Endodermal cell (in vitro differentiated cells): ENCODE data around the gene BICDL2. TPM values are rescaled to one million over a fixed set of nuclear protein-coding genes. Genes with fewer than 3 reads are reported as not detected.
A peak's percentile ranks its signal among the peaks of the same experiment; 100 is the strongest.

Experiments
- DNase-seq: peaks from one replicate; pipeline ENCODE4 v3.0.0-alpha.2; 2017
- H3K27ac ChIP-seq: 2 replicates; pipeline ENCODE4 v1.5.1; 2013; ENCODE audit warnings: mild to moderate bottlenecking, low read depth, low read length, moderate library complexity
- H3K27me3 ChIP-seq: 2 replicates; pipeline ENCODE4 v1.6.1; 2013; ENCODE audit warnings: mild to moderate bottlenecking, low read length, moderate library complexity; ENCODE audit not compliant: insufficient read depth, control insufficient read depth, poor library complexity, severe bottlenecking
- H3K36me3 ChIP-seq: 2 replicates; pipeline ENCODE4 v1.7.0; 2013; ENCODE audit warnings: mild to moderate bottlenecking, low read length, moderate library complexity; ENCODE audit not compliant: control insufficient read depth, insufficient read depth
- H3K4me1 ChIP-seq: one replicate; pipeline ENCODE4 v1.7.0; 2013; ENCODE audit warnings: low read length; ENCODE audit not compliant: control insufficient read depth, insufficient read depth
- H3K4me3 ChIP-seq: 2 replicates; pipeline ENCODE4 v1.5.1; 2013; ENCODE audit warnings: mild to moderate bottlenecking, low read length, moderate library complexity
- H3K9ac ChIP-seq: 2 replicates; pipeline ENCODE4 v1.6.1; 2013; ENCODE audit warnings: mild to moderate bottlenecking, low read length, moderate library complexity; ENCODE audit not compliant: poor library complexity, severe bottlenecking; ENCODE audit errors: extremely low read depth
- H3K9me3 ChIP-seq: 2 replicates; pipeline ENCODE4 v1.6.1; 2013; ENCODE audit warnings: mild to moderate bottlenecking, low read length, moderate library complexity; ENCODE audit not compliant: control insufficient read depth
- H3K27ac Mint-ChIP-seq: 2 replicates; pipeline ENCODE4 v1.8.0; 2020; ENCODE audit warnings: mixed read lengths
- H3K27me3 Mint-ChIP-seq: 2 replicates; pipeline ENCODE4 v1.8.0; 2021; ENCODE audit warnings: mild to moderate bottlenecking, mixed read lengths; ENCODE audit not compliant: insufficient read depth
- H3K36me3 Mint-ChIP-seq: 2 replicates; pipeline ENCODE4 v1.8.0; 2020; ENCODE audit warnings: low read depth, mixed read lengths
- H3K4me1 Mint-ChIP-seq: 2 replicates; pipeline ENCODE4 v1.8.0; 2020; ENCODE audit warnings: mixed read lengths
- H3K4me3 Mint-ChIP-seq: 2 replicates; pipeline ENCODE4 v1.8.0; 2020; ENCODE audit warnings: mild to moderate bottlenecking, moderate library complexity, mixed read lengths
- H3K9me3 Mint-ChIP-seq: 2 replicates; pipeline ENCODE4 v1.8.0; 2020; ENCODE audit warnings: mild to moderate bottlenecking, mixed read lengths
- WGBS, 2 experiments: methylation state at CpG; one replicate each; pipeline versions ENCODE4 v1.1.5 to v1.1.7; 2013; ENCODE audit warnings: missing lambda C conversion rate in 2 of 2, mixed read lengths in 1 of 2; ENCODE audit not compliant: insufficient coverage in 1 of 2, insufficient read length in 1 of 2; 5-methylcytosine and 5-hydroxymethylcytosine counted together
- long read RNA-seq, 4 experiments: library from polyadenylated mRNA in 2 of 4; library from RNA in 1 of 4; library from capped mRNA in 1 of 4; stranded (forward) in 3 of 4; unstranded in 1 of 4; transcript quantifications; one replicate each; pipeline ENCODE4 v2.0.0, GENCODE V29; 2020 to 2021; ENCODE audit warnings: inconsistent platforms in 1 of 4
- polyA plus RNA-seq, 2 experiments: library from polyadenylated mRNA; stranded (reverse); fragments of 50-300 nt; gene quantifications; one replicate each; pipeline ENCODE4 v1.2.3, GENCODE V29; 2013
- total RNA-seq, 2 donors: library from RNA; stranded (reverse); fragmentation: NEBNext Ultra II Directional in 1 of 2; extraction: Animal tissue kit (Norgen Biotek cat#: 25700) in 1 of 2; gene quantifications; 2 replicates in 1 of 2; 3 replicates in 1 of 2; pipeline ENCODE4 v1.2.1, GENCODE V29; 2021
- TF ChIP-seq, protein P1 (sequence below): fragments of 200-600 bp; sonication (generic); conservative IDR thresholded peaks from 2 replicates; pipeline ENCODE4 v1.5.0; 2021; ENCODE audit warnings: antibody characterized with exemption, mild to moderate bottlenecking

Gene BICDL2, protein sequence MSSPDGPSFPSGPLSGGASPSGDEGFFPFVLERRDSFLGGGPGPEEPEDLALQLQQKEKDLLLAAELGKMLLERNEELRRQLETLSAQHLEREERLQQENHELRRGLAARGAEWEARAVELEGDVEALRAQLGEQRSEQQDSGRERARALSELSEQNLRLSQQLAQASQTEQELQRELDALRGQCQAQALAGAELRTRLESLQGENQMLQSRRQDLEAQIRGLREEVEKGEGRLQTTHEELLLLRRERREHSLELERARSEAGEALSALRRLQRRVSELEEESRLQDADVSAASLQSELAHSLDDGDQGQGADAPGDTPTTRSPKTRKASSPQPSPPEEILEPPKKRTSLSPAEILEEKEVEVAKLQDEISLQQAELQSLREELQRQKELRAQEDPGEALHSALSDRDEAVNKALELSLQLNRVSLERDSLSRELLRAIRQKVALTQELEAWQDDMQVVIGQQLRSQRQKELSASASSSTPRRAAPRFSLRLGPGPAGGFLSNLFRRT
- total RNA-seq = 1 to 10 TPM; 4.7 to 8.2 TPM
- polyA plus RNA-seq (2013, experiment 1 of 2) = 0.64 TPM
- 0.17 TPM for polyA plus RNA-seq (2013, experiment 2 of 2)
- long read RNA-seq, experiment 1, partial matches to known transcripts = 1 of 1 reads
- long read RNA-seq, experiment 1, other reads (novel, unspliced or antisense) = 0 of 1 reads
- long read RNA-seq, experiment 2, partial matches to known transcripts = 0 of 4 reads
- long read RNA-seq, experiment 2, other reads (novel, unspliced or antisense) = 2 of 4 reads
- long read RNA-seq, experiment 3, transcript BICDL2-203 (10 exons, 1,984 nt) = major isoform, 12 of 28 reads
- long read RNA-seq, experiment 3, partial matches to known transcripts = 1 of 28 reads
- long read RNA-seq, experiment 3, other reads (novel, unspliced or antisense) = 15 of 28 reads
- long read RNA-seq, experiment 4, partial matches to known transcripts = 0 of 1 reads
- long read RNA-seq, experiment 4, other reads (novel, unspliced or antisense) = 1 of 1 reads

DNA sequence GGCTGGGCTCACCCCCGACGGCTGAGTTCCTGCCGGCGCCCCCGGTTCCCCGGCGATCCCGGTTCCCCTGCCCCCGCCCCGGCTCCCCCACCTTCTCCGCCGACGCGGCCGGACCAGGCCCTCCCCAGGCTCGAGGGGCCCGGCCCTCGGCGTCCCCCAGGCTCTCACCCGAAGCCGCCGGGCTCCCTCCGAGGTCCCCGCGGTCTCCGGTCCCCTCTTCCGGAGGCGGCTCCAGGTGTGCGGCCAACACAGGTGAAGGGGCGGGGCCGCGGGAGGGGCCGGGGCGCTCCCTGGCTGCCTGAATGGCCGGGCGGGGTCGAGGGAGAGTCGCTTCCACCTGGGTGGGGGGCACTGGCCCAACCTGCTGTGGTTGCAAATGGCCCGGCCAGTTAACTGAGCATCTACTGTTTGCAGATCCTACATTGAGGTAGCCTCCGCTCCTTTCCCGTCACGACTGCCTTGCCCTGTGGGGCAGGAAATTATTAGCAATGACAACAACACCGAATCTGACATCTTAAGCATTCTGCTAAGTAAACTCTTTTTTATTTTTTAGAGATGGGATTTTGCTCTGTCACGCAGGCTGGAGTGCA is at the start of gene BICDL2:
Gene BICDL2 (minus strand): TSS at position 219 of the 590 bp plus-strand sequence. CDS start 1,448 bp downstream, outside the sequence.
- H3K36me3 ChIP-seq = no peaks in the 10 kb centered on the region
- peak; percentile 90 for DNase-seq
- Mint-ChIP-seq H3K27ac (no peak within 1 kb of the TSS), H3K27me3 (peaks cover 58% of the 10 kb centered on the region), H3K4me3 (peak within 1 kb of the TSS; percentile 49), H3K36me3 (peaks cover 2% of the 10 kb centered on the region), H3K4me1 (no peaks in the 10 kb centered on the region), H3K9me3 (no peaks in the 10 kb centered on the region)
- H3K9me3 ChIP-seq = no peaks in the 10 kb centered on the region
- peaks cover 67% of the 10 kb centered on the region for H3K27me3 ChIP-seq
- no peaks in the 10 kb centered on the region for H3K4me1 ChIP-seq
- H3K4me3 ChIP-seq = no peak within 1 kb of the TSS
- WGBS, 2 experiments = 13 to 54% methylated on average over 6 to 44 of the region's 44 CpGs
- no peak within 1 kb of the TSS for H3K9ac ChIP-seq
- no peak within 1 kb of the TSS for H3K27ac ChIP-seq
- TF ChIP-seq, protein P1, sequence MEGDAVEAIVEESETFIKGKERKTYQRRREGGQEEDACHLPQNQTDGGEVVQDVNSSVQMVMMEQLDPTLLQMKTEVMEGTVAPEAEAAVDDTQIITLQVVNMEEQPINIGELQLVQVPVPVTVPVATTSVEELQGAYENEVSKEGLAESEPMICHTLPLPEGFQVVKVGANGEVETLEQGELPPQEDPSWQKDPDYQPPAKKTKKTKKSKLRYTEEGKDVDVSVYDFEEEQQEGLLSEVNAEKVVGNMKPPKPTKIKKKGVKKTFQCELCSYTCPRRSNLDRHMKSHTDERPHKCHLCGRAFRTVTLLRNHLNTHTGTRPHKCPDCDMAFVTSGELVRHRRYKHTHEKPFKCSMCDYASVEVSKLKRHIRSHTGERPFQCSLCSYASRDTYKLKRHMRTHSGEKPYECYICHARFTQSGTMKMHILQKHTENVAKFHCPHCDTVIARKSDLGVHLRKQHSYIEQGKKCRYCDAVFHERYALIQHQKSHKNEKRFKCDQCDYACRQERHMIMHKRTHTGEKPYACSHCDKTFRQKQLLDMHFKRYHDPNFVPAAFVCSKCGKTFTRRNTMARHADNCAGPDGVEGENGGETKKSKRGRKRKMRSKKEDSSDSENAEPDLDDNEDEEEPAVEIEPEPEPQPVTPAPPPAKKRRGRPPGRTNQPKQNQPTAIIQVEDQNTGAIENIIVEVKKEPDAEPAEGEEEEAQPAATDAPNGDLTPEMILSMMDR = no peak

DNA sequence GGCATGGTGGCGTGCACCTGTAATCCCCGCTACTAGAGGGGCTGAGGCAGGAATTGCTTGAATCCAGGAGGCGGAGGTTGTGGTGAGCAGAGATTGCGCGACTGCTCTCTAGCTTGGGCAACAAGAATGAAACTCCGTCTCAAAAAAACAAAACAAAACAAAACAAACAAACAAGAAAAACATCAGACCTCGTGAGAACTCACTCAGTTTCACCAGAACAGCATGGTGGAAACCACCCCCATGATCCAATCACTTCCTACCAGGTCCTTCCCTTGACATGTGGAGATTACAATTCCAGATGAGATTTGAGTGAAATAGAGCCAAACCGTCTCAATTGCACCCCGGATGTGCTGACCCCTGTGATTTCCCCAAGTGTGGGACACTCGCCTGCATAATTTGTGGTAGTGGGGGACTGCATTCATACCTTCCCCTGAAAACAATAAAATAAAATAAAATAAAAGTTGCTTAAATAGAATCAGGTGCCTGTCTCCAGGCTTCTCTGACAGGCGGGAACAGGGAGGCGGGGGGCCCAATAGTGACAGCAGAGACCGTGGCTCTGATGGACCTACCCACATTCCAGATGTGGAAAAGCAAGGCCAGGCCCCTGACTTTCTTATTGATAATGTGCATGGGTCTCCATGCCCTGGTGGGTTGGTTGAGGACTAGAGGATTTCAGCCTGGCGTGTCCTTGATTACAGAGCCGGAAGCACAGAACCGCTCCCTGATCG is 49.3 kb upstream of the BICDL2 start:
- H3K4me3 ChIP-seq = no peak overlapping the region
- no peaks in the 10 kb centered on the region for H3K9me3 ChIP-seq
- Mint-ChIP-seq H3K4me3 (no peak overlapping the region), H3K9me3 (no peaks in the 10 kb centered on the region), H3K27me3 (no peaks in the 10 kb centered on the region), H3K27ac (no peak overlapping the region), H3K4me1 (peaks cover 8% of the 10 kb centered on the region), H3K36me3 (peaks cover 17% of the 10 kb centered on the region)
- 93 to 96% methylated on average over 10 to 17 of the region's 17 CpGs for WGBS, 2 experiments
- H3K4me1 ChIP-seq = no peaks in the 10 kb centered on the region
- no peak overlapping the region for H3K27ac ChIP-seq
- no peaks in the 10 kb centered on the region for H3K27me3 ChIP-seq
- H3K36me3 ChIP-seq = peaks cover 3% of the 10 kb centered on the region
- TF ChIP-seq, protein P1 = no peak
- no peak for DNase-seq
- no peak overlapping the region for H3K9ac ChIP-seq
